ENCODE measurements around the gene STON1. TPM values are rescaled to one million over a fixed set of nuclear protein-coding genes. Genes with fewer than 3 reads are reported as not detected.
A peak's percentile ranks its signal among the peaks of the same experiment; 100 is the strongest.

The STON1 gene
- total RNA-seq, 1 donor from 2014 or later = 51.7 TPM

- no peaks in the 10 kb centered on the region for H4K20me1 ChIP-seq (ENCODE audit: low read depth)
- TF ChIP-seq EZH2 (IDR thresholded peaks at IDR 0.05) (no peak), EZH2phosphoT487 (IDR thresholded peaks at IDR 0.05) (no peak)
- TF ChIP-seq, protein P1, sequence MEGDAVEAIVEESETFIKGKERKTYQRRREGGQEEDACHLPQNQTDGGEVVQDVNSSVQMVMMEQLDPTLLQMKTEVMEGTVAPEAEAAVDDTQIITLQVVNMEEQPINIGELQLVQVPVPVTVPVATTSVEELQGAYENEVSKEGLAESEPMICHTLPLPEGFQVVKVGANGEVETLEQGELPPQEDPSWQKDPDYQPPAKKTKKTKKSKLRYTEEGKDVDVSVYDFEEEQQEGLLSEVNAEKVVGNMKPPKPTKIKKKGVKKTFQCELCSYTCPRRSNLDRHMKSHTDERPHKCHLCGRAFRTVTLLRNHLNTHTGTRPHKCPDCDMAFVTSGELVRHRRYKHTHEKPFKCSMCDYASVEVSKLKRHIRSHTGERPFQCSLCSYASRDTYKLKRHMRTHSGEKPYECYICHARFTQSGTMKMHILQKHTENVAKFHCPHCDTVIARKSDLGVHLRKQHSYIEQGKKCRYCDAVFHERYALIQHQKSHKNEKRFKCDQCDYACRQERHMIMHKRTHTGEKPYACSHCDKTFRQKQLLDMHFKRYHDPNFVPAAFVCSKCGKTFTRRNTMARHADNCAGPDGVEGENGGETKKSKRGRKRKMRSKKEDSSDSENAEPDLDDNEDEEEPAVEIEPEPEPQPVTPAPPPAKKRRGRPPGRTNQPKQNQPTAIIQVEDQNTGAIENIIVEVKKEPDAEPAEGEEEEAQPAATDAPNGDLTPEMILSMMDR (IDR thresholded peaks at IDR 0.05) = no peak
Observed at GRCh38 chr2:48583961-48584360, 54.0 kb downstream of the STON1 start.

DNA sequence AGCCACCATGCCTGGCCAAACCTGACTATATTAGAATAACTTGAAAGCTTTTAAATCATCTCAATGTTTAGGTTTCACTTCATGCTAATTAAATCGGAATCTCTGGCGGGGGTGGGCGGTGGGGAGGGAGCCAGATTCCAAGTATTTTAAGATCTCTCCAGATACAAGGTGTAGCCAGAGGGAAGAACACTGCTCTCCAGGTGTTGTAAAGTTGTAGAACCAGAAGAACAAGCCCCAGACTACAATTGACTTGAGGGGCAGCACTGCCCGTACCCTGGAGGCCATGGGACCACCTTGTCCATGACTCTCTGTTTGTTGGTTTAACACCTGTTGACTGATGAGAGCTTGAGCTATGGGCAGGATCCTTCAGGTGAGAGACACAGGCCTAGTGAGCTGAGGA, 54.6 kb downstream of the STON1 start:
- peaks cover 38% of the 10 kb centered on the region for H3K36me3 Mint-ChIP-seq
- Histone ChIP-seq H3K27ac (peak overlapping the region; percentile 90), H2AFZ (replicated peaks) (no peak overlapping the region), H3K4me1 (peaks cover 41% of the 10 kb centered on the region), H3F3A (ENCODE audit: low read depth) (peaks cover 50% of the 10 kb centered on the region), H3K4me2 (peak overlapping the region; percentile 17), H3K9me3 (ENCODE audit: low read depth) (no peaks in the 10 kb centered on the region), H3K9ac (no peak overlapping the region), H3K36me3 (peaks cover 3% of the 10 kb centered on the region), H3K4me3 (no peak overlapping the region), H4K20me1 (ENCODE audit: low read depth) (no peaks in the 10 kb centered on the region), H3K27me3 (no peaks in the 10 kb centered on the region), H3K79me2 (ENCODE audit: low read depth) (peaks cover 5% of the 10 kb centered on the region)
- peaks cover 17% of the 10 kb centered on the region for H3K9me3 Mint-ChIP-seq
- H3K27ac Mint-ChIP-seq = no peak overlapping the region
- peaks cover 2% of the 10 kb centered on the region for H3K27me3 Mint-ChIP-seq (ENCODE audit: insufficient read depth, low read depth)
- TF ChIP-seq EZH2phosphoT487 (IDR thresholded peaks at IDR 0.05) (no peak), EZH2 (IDR thresholded peaks at IDR 0.05) (no peak)
- TF ChIP-seq, protein P1 (IDR thresholded peaks at IDR 0.05) = no peak
- DNase-seq (ENCODE audit: low spot score) = no peak
- H3K4me3 Mint-ChIP-seq = no peak overlapping the region
- H3K4me1 Mint-ChIP-seq = peaks cover 38% of the 10 kb centered on the region

More at GRCh38 chr2:48583961-48584360, 54.0 kb downstream of the STON1 start:
- Histone ChIP-seq H3K4me3 (no peak overlapping the region), H3K36me3 (peaks cover 3% of the 10 kb centered on the region), H3K9me3 (ENCODE audit: low read depth) (no peaks in the 10 kb centered on the region), H2AFZ (replicated peaks) (no peak overlapping the region), H3K9ac (no peak overlapping the region), H3K4me2 (no peak overlapping the region), H3K79me2 (ENCODE audit: low read depth) (peaks cover 5% of the 10 kb centered on the region), H3F3A (ENCODE audit: low read depth) (peaks cover 46% of the 10 kb centered on the region), H3K27ac (no peak overlapping the region), H3K27me3 (no peaks in the 10 kb centered on the region), H3K4me1 (peaks cover 35% of the 10 kb centered on the region)
- no peak for DNase-seq (ENCODE audit: low spot score)
- Mint-ChIP-seq H3K27ac (no peak overlapping the region), H3K4me1 (peaks cover 34% of the 10 kb centered on the region), H3K27me3 (ENCODE audit: insufficient read depth, low read depth) (peaks cover 2% of the 10 kb centered on the region), H3K36me3 (peaks cover 40% of the 10 kb centered on the region), H3K9me3 (peaks cover 17% of the 10 kb centered on the region), H3K4me3 (no peak overlapping the region)

GRCh38 chr2:48586433-48586832, 56.5 kb downstream of the STON1 start:
- Histone ChIP-seq H2AFZ (replicated peaks) (no peak overlapping the region), H3K4me1 (peaks cover 42% of the 10 kb centered on the region), H3K9me3 (ENCODE audit: low read depth) (no peaks in the 10 kb centered on the region), H3K36me3 (no peaks in the 10 kb centered on the region), H3K4me3 (no peak overlapping the region), H3K79me2 (ENCODE audit: low read depth) (peaks cover 5% of the 10 kb centered on the region), H3K27ac (peak overlapping the region; percentile 30), H4K20me1 (ENCODE audit: low read depth) (no peaks in the 10 kb centered on the region), H3F3A (ENCODE audit: low read depth) (peaks cover 54% of the 10 kb centered on the region), H3K4me2 (peak overlapping the region; percentile 17), H3K27me3 (no peaks in the 10 kb centered on the region), H3K9ac (no peak overlapping the region)
- Mint-ChIP-seq H3K27ac (peak overlapping the region; percentile 72), H3K4me3 (no peak overlapping the region), H3K36me3 (peaks cover 26% of the 10 kb centered on the region), H3K27me3 (ENCODE audit: insufficient read depth, low read depth) (peaks cover 2% of the 10 kb centered on the region), H3K9me3 (peaks cover 11% of the 10 kb centered on the region), H3K4me1 (peaks cover 38% of the 10 kb centered on the region)
- no peak for DNase-seq (ENCODE audit: low spot score)
- TF ChIP-seq EZH2 (IDR thresholded peaks at IDR 0.05) = no peak
- TF ChIP-seq EZH2phosphoT487 (IDR thresholded peaks at IDR 0.05) = no peak
- TF ChIP-seq, protein P1 (IDR thresholded peaks at IDR 0.05) = no peak
